A549 (cell line): Measurements from ENCODE around the gene ROR1. TPM values are rescaled to one million over a fixed set of nuclear protein-coding genes. Genes with fewer than 3 reads are reported as not detected.

Experiments used
- ATAC-seq, 2 experiments: fragments of 200-7000 bp in 1 of 2; fragments of >200 bp in 1 of 2; cut with Nextera tagmentation in 1 of 2; cut with Tn5 transposase in 1 of 2; 3 replicates each; pipeline versions ENCODE4 v1.8.0 to v1.9.1; 2018 to 2020; ENCODE audit warnings: mild to moderate bottlenecking in 1 of 2, moderate library complexity in 1 of 2
- CTCF ChIA-PET: fragments of 300-600 bp; sonication (Branson Sonifier 250); formaldehyde crosslinking; extraction: SDS; loops from one replicate; lab custom pipeline; 2021; ENCODE audit warnings: antibody characterized with exemption, inconsistent platforms; lab: Yijun Ruan, JAX
- POLR2A ChIA-PET: fragments of 350-600 bp; formaldehyde crosslinking; extraction: SDS; loops from one replicate; lab custom pipeline; 2021; ENCODE audit warnings: antibody characterized with exemption, inconsistent platforms; lab: Yijun Ruan, JAX
- DNase-seq, 2 experiments: peaks; one replicate each; pipeline versions ENCODE4 v3.0.0 to v3.0.0-alpha.2; 2011 to 2016; ENCODE audit warnings: low read depth in 1 of 2, low spot score in 1 of 2
- FAIRE-seq: peaks from 2 replicates; lab custom pipeline; 2011; peaks lifted over from hg19 to GRCh38; lab: Jason Lieb, UNC
- H3K27ac ChIP-seq, 2 experiments: fragments of >200 bp; sonication (Bioruptor Twin); formaldehyde crosslinking; 3 replicates each; pipeline ENCODE4 v1.5.1; 2016 to 2017
- H3K4me1 ChIP-seq: fragments of >200 bp; sonication (Bioruptor Twin); formaldehyde crosslinking; 3 replicates; pipeline ENCODE4 v1.6.1; 2016
- H3K4me2 ChIP-seq: fragments of >200 bp; sonication (Bioruptor Twin); formaldehyde crosslinking; 3 replicates; pipeline ENCODE4 v1.6.1; 2016
- H3K4me3 ChIP-seq: fragments of >200 bp; sonication (Bioruptor Twin); formaldehyde crosslinking; 3 replicates; pipeline ENCODE4 v1.5.1; 2016
- H3K9me3 ChIP-seq: fragments of >200 bp; sonication (Bioruptor Twin); formaldehyde crosslinking; 3 replicates; pipeline ENCODE4 v1.6.1; 2016
- CBX2 ChIP-seq: fragments of 200-600 bp; sonication (generic); IDR thresholded peaks from 2 replicates; pipeline ENCODE4 v1.6.1; 2016; ENCODE audit warnings: low read depth, mild to moderate bottlenecking, borderline replicate concordance
- CHD4 ChIP-seq: fragments of 200-600 bp; sonication (generic); IDR thresholded peaks from 2 replicates; pipeline ENCODE4 v1.6.1; 2016; ENCODE audit warnings: antibody characterized with exemption, mild to moderate bottlenecking, borderline replicate concordance
- EP300 ChIP-seq, 2 experiments: fragments of >200 bp; sonication (Bioruptor Twin); formaldehyde crosslinking; IDR thresholded peaks; 2 replicates in 1 of 2; 3 replicates in 1 of 2; pipeline ENCODE4 v1.6.1; 2016 to 2017
- FOSB ChIP-seq: fragments of 250-450 bp; sonication (Bioruptor Pico); IDR thresholded peaks from 2 replicates; pipeline ENCODE4 v1.5.0; 2020; ENCODE audit warnings: mild to moderate bottlenecking, moderate library complexity
- HMGXB4 ChIP-seq: fragments of 250-450 bp; sonication (Bioruptor Pico); IDR thresholded peaks from 2 replicates; pipeline ENCODE4 v1.5.0; 2021; ENCODE audit warnings: mild to moderate bottlenecking, moderate library complexity, borderline replicate concordance
- HOXA7 ChIP-seq: fragments of 250-450 bp; sonication (Bioruptor Pico); IDR thresholded peaks from 2 replicates; pipeline ENCODE4 v1.5.0; 2020; ENCODE audit warnings: mild to moderate bottlenecking, moderate library complexity
- HOXB5 ChIP-seq: fragments of 250-450 bp; sonication (Bioruptor Pico); IDR thresholded peaks from 2 replicates; pipeline ENCODE4 v1.5.0; 2020; ENCODE audit warnings: mild to moderate bottlenecking, moderate library complexity
- KDM1A ChIP-seq: fragments of 200-600 bp; sonication (generic); IDR thresholded peaks from 2 replicates; pipeline ENCODE4 v1.6.1; 2016; ENCODE audit warnings: low read depth, mild to moderate bottlenecking
- MYC ChIP-seq: IDR thresholded peaks from 2 replicates; pipeline ENCODE4 v1.6.1; 2012; ENCODE audit warnings: mild to moderate bottlenecking, inconsistent platforms, low read length, improper control_type of control experiment, borderline replicate concordance
- NPAS2 ChIP-seq: fragments of 250-450 bp; sonication (Bioruptor Pico); IDR thresholded peaks from 2 replicates; pipeline ENCODE4 v1.8.0; 2022; ENCODE audit warnings: mild to moderate bottlenecking, moderate library complexity, borderline replicate concordance
- PHF8 ChIP-seq: fragments of 200-600 bp; sonication (generic); IDR thresholded peaks from 2 replicates; pipeline ENCODE4 v1.6.1; 2016; ENCODE audit warnings: low read depth, mild to moderate bottlenecking, antibody characterized with exemption, moderate library complexity, borderline replicate concordance
- RAD21 ChIP-seq, 2 experiments: fragments of >200 bp in 1 of 2; sonication (Bioruptor Twin) in 1 of 2; formaldehyde crosslinking in 1 of 2; IDR thresholded peaks in 1 of 2; conservative IDR thresholded peaks in 1 of 2; 2 replicates in 1 of 2; 3 replicates in 1 of 2; pipeline ENCODE4 v1.6.1; 2012 to 2018; ENCODE audit warnings: inconsistent platforms in 1 of 2
- RFX5 ChIP-seq: fragments of 450-650 bp; IDR thresholded peaks from 2 replicates; pipeline ENCODE4 v1.7.1; 2014; ENCODE audit warnings: antibody characterized with exemption, mild to moderate bottlenecking, moderate library complexity
- RNF2 ChIP-seq: fragments of 200-600 bp; sonication (generic); IDR thresholded peaks from 2 replicates; pipeline ENCODE4 v1.6.1; 2016; ENCODE audit warnings: low read depth, mild to moderate bottlenecking, antibody characterized with exemption, moderate library complexity, borderline replicate concordance
- SMC3 ChIP-seq: fragments of >200 bp; sonication (Bioruptor Twin); formaldehyde crosslinking; IDR thresholded peaks from 3 replicates; pipeline ENCODE4 v1.6.1; 2018; ENCODE audit warnings: inconsistent platforms
- SREBF2 ChIP-seq: fragments of 450-650 bp; IDR thresholded peaks from 2 replicates; pipeline ENCODE4 v1.6.1; 2014; ENCODE audit warnings: mild to moderate bottlenecking, moderate library complexity
- TFCP2L1 ChIP-seq: fragments of 250-450 bp; sonication (Bioruptor Pico); IDR thresholded peaks from 2 replicates; pipeline ENCODE4 v1.5.0; 2021; ENCODE audit warnings: mild to moderate bottlenecking
- ZNF302 ChIP-seq: fragments of 250-450 bp; sonication (Bioruptor Pico); IDR thresholded peaks from 2 replicates; pipeline ENCODE4 v1.9.0; 2021; ENCODE audit warnings: inconsistent platforms, mild to moderate bottlenecking, moderate library complexity
- WGBS: methylation state at CpG from one replicate; pipeline ENCODE4 v1.1.6; 2017; ENCODE audit errors: missing lambda C conversion rate; 5-methylcytosine and 5-hydroxymethylcytosine counted together
- polyA plus RNA-seq, 4 experiments: library from polyadenylated mRNA; depleted of rRNA in 3 of 4; stranded (reverse); fragments of >200 nt; fragmentation: RNase III in 1 of 4; extraction: RNeasy Plus Mini Kit Qiagen cat#74134 plus additional on column Dnase treatment in 1 of 4; gene quantifications; 2 replicates in 3 of 4; 3 replicates in 1 of 4; pipeline ENCODE4 v1.2.3, GENCODE V29; 2011 to 2017
- TF ChIP-seq, protein P1 (sequence below): fragments of 250-450 bp; sonication (Bioruptor Pico); IDR thresholded peaks from 2 replicates; pipeline ENCODE4 v1.5.0; 2020; ENCODE audit warnings: low read depth, mild to moderate bottlenecking, moderate library complexity
- TF ChIP-seq, protein P2 (sequence below): IDR thresholded peaks from 2 replicates; pipeline ENCODE4 v1.6.1; 2012
- TF ChIP-seq, protein P3 (sequence below): fragments of >200 bp; sonication (Bioruptor Twin); formaldehyde crosslinking; IDR thresholded peaks from 3 replicates; pipeline ENCODE4 v1.5.1; 2016

The ROR1 gene
- polyA plus RNA-seq, 2 of the 4 experiments (the other 2 are of a cell fraction), result 6.5 to 19.0 TPM

GRCh38 chr1:63954187-63954586 lies 180.4 kb downstream of the ROR1 start:
- ATAC-seq (no peak), FAIRE-seq (no peak), DNase-seq (peak in 1 of 2 experiments; percentile 10)
- no peak overlapping the region for H3K4me2 ChIP-seq
- H3K4me1 ChIP-seq, result no peaks in the 10 kb centered on the region
- H3K27ac ChIP-seq, result no peak overlapping the region
- no peak overlapping the region for H3K4me3 ChIP-seq
- TF ChIP-seq CBX2 (no peak), HOXB5 (no peak), HOXA7 (CRISPR knock-in tag) (no peak), KDM1A (no peak), RFX5 (no peak), NPAS2 (CRISPR knock-in tag) (no peak), FOSB (CRISPR knock-in tag) (no peak), SMC3 (no peak)
- TF ChIP-seq, protein P1, sequence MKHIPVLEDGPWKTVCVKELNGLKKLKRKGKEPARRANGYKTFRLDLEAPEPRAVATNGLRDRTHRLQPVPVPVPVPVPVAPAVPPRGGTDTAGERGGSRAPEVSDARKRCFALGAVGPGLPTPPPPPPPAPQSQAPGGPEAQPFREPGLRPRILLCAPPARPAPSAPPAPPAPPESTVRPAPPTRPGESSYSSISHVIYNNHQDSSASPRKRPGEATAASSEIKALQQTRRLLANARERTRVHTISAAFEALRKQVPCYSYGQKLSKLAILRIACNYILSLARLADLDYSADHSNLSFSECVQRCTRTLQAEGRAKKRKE (CRISPR knock-in tag), result no peak
- ChIA-PET POLR2A (no interaction called here), CTCF (no interaction called here)
- peaks cover 18% of the 10 kb centered on the region; the same call in 2 of the 3 replicates for H3K9me3 ChIP-seq
- 100% methylated on average over 1 of the region's 1 CpG for WGBS

DNA sequence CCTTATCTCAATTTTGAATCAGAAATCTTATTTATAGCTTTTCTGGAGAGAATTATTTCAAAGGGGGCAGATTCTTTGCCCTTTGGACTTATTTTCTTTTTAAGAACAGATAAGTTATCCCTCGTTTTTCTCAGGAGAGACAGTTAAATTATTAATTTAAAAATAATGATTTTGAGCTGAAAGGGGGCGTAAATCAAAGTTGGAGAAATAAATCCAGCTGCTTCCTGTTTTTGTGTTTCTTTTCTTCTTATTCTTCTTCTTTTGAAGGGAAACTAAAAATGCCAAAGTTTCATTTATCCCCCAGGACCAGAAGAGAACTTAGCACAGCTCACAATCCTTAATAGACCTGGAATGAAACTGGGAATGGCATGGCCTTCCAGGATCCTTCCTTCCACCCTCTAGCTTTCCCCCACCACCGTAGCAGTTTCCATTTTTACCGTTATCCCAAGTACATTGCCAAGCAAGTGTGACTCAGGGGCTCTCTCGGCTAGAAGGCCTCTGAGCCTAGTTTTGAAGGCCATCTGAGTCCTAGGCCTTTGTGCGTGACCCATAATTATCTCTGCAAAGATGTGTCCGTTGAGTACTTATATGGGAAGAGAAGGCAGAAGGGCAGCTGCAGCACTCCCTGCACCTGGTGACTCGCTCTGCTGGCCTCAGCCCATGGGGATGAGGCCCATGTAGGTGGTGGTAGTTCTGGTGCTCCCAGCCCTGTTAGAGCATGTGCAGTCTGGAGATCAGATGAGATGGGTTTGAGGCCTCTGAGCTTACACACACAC lies 181.7 kb downstream of the ROR1 start:
- DNase-seq (no peak), FAIRE-seq (no peak), ATAC-seq (no peak)
- 93% methylated on average over 7 of the region's 8 CpGs for WGBS
- POLR2A ChIA-PET, result no interaction called here
- no peak overlapping the region for H3K27ac ChIP-seq
- no peak overlapping the region for H3K4me2 ChIP-seq
- CTCF ChIA-PET, result interaction anchor here (0.6 to 1.0 kb wide), 2 partner anchors 20 to 56 kb away, joined by 3 read pairs; no protein-coding TSS in a partner anchor
- TF ChIP-seq EP300 (IDR thresholded peaks at IDR 0.05) (no peak), ZNF302 (CRISPR knock-in tag) (no peak), MYC (no peak), PHF8 (no peak), RAD21 (conservative IDR thresholded peaks at IDR 0.05 in 1 of 2, IDR thresholded peaks at IDR 0.05 in 1 of 2) (no peak), CHD4 (no peak), SREBF2 (no peak), HMGXB4 (no peak), FOSB (CRISPR knock-in tag) (no peak), RNF2 (no peak), NPAS2 (CRISPR knock-in tag) (no peak), TFCP2L1 (CRISPR knock-in tag) (no peak)
- TF ChIP-seq, protein P2, sequence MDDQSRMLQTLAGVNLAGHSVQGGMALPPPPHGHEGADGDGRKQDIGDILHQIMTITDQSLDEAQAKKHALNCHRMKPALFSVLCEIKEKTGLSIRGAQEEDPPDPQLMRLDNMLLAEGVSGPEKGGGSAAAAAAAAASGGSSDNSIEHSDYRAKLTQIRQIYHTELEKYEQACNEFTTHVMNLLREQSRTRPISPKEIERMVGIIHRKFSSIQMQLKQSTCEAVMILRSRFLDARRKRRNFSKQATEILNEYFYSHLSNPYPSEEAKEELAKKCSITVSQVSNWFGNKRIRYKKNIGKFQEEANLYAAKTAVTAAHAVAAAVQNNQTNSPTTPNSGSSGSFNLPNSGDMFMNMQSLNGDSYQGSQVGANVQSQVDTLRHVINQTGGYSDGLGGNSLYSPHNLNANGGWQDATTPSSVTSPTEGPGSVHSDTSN, result no peak
- TF ChIP-seq, protein P3, sequence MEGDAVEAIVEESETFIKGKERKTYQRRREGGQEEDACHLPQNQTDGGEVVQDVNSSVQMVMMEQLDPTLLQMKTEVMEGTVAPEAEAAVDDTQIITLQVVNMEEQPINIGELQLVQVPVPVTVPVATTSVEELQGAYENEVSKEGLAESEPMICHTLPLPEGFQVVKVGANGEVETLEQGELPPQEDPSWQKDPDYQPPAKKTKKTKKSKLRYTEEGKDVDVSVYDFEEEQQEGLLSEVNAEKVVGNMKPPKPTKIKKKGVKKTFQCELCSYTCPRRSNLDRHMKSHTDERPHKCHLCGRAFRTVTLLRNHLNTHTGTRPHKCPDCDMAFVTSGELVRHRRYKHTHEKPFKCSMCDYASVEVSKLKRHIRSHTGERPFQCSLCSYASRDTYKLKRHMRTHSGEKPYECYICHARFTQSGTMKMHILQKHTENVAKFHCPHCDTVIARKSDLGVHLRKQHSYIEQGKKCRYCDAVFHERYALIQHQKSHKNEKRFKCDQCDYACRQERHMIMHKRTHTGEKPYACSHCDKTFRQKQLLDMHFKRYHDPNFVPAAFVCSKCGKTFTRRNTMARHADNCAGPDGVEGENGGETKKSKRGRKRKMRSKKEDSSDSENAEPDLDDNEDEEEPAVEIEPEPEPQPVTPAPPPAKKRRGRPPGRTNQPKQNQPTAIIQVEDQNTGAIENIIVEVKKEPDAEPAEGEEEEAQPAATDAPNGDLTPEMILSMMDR, result no peak
- H3K9me3 ChIP-seq, result peaks cover 18% of the 10 kb centered on the region; the same call in 2 of the 3 replicates
- no peak overlapping the region for H3K4me3 ChIP-seq
- H3K4me1 ChIP-seq, result no peaks in the 10 kb centered on the region
